Midbrain (tissue), 1 donor: ENCODE data around the gene TRPM7.

Experiments
- DNase-seq: peaks from one replicate; lab custom pipeline; 2025; lab: John Stamatoyannopoulos, UW

The TRPM7 gene

GRCh38 chr15:50562735-50563640, 123.6 kb downstream of the TRPM7 start:
- no peak for DNase-seq

- DNase-seq: no peak
These were observed 128.6 kb downstream of the TRPM7 start for GRCh38 chr15:50558012-50558411.

GRCh38 chr15:50556642-50557371, 129.8 kb downstream of the TRPM7 start:
- DNase-seq: no peak

GRCh38 chr15:50552238-50552637, 134.4 kb downstream of the TRPM7 start:
- DNase-seq: no peak

- DNase-seq: no peak
These were observed 137.3 kb downstream of the TRPM7 start for GRCh38 chr15:50549326-50549725.

- DNase-seq: no peak
These were observed 140.0 kb downstream of the TRPM7 start, which contains the start of gene USP50 for GRCh38 chr15:50546566-50546965. Gene USP50, minus strand, starts transcription at chr15:50546666. Its CDS starts 141 bp downstream, at chr15:50546525.

- DNase-seq: no peak
These were observed 142.2 kb downstream of the TRPM7 start for GRCh38 chr15:50544368-50544767.

GRCh38 chr15:50543556-50543955, 143.0 kb downstream of the TRPM7 start:
- DNase-seq: no peak

- no peak for DNase-seq
These were observed 143.7 kb downstream of the TRPM7 start for GRCh38 chr15:50542887-50543210.

- DNase-seq: no peak
These were observed 154.8 kb downstream of the TRPM7 start for GRCh38 chr15:50531766-50532165.

- no peak for DNase-seq
These were observed 155.4 kb downstream of the TRPM7 start for GRCh38 chr15:50531163-50531562.

- no peak for DNase-seq
These were observed 162.7 kb downstream of the TRPM7 start for GRCh38 chr15:50523851-50524251.

- DNase-seq: no peak
These were observed 166.7 kb downstream of the TRPM7 start for GRCh38 chr15:50519740-50520425.

- DNase-seq: no peak
These were observed 173.6 kb downstream of the TRPM7 start for GRCh38 chr15:50513001-50513400.
